ENCODE results near the gene DGKH. TPM values are rescaled to one million over a fixed set of nuclear protein-coding genes. Genes with fewer than 3 reads are reported as not detected.

DGKH gene
- total and polyA plus RNA-seq, 10 of the 15 experiments (the other 5 are each of a cell fraction or from before 2014, with no cell fraction given) = 1.3 to 15.2 (median 7.3) TPM

DNA sequence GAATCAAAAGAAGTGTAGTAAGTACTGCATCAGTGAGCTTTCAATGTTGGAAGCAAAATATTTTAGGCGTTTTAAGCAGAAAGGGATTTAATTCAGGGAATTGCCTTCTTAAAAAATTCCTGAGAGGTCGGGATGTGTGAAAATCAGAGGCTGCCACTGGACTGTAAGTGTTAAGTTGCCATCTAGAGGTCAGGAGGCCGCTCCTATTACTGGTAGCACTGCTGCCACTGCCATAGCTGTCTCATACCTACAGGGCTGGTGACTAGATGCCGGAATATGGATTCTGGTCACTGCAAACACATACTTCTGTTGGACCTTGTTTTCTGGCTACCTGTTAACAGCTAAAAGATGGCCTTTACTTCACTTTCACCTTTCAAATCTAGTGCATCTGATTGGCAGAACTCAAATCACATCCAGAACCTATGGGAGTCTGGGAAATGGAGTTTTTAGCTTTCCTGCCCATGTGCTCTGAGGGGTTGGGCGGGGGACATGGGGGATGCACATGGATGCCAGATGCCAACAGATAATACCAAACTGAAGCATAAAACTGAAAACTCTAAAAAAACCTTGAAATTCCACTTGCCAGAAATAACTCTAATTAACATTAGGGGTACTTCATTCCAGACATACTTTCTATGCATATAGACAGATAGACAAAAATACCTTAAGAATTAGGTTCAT lies 29.8 kb downstream of the DGKH start:
- H2AFZ ChIP-seq (ENCODE audit: control insufficient read depth, low read depth, low read length) = no peak overlapping the region
- no peaks in the 10 kb centered on the region for H4K20me1 ChIP-seq (ENCODE audit: control insufficient read depth, insufficient read depth)
- no peaks in the 10 kb centered on the region for H3K27me3 ChIP-seq (replicated peaks in 1 of 2; ENCODE audit: control insufficient read depth in 2 of 2, insufficient read depth in 2 of 2, low read length in 1 of 2)
- in situ Hi-C loops (cut with MboI) (no loop called here), intact Hi-C loops (cut with micrococcal nuclease; ENCODE audit: unreplicated experiment) (no loop called here)
- no peak overlapping the region for H3K4me2 ChIP-seq (ENCODE audit: control insufficient read depth, insufficient read depth)
- SMC1A ChIA-PET (ENCODE audit: uncharacterized antibody, unreplicated experiment) = interaction anchor here (1.1 to 1.2 kb wide), 2 partner anchors 21 to 414 kb away, joined by 3 read pairs; no protein-coding TSS in a partner anchor
- ATAC-seq (no peak), DNase-seq (ENCODE audit: low read depth, low spot score) (no peak), FAIRE-seq (no peak)
- no peaks in the 10 kb centered on the region; the same call in none of the 2 replicates for H3K79me2 ChIP-seq (ENCODE audit: control insufficient read depth, insufficient read depth, low read length)
- POLR2A ChIA-PET = no interaction called here
- H3K9me3 ChIP-seq (replicated peaks; ENCODE audit: control insufficient read depth, insufficient read depth, low read length) = no peaks in the 10 kb centered on the region; the same call in 1 of the 3 replicates
- RAD21 ChIA-PET (ENCODE audit: unreplicated experiment) = interaction anchor here (0.9 to 1.3 kb wide), 2 partner anchors 162 to 486 kb away, joined by 3 to 4 read pairs; no protein-coding TSS in a partner anchor
- H3K4me1 ChIP-seq (ENCODE audit: control insufficient read depth, insufficient read depth, low read length) = no peaks in the 10 kb centered on the region
- CTCF ChIA-PET = interaction anchor here (1.9 to 4.1 kb wide), 3 partner anchors 36 to 410 kb away, joined by 5 to 18 read pairs (median 6); no protein-coding TSS in a partner anchor
- H3K36me3 ChIP-seq (ENCODE audit: control insufficient read depth in 2 of 2, insufficient read depth in 2 of 2, low read length in 1 of 2) = no peaks in the 10 kb centered on the region; a peak in 1 of 4 replicates
- H3K4me3 ChIP-seq = no peak overlapping the region
- no peak for TF ChIP-seq EGR1 (IDR thresholded peaks at IDR 0.05; ENCODE audit: borderline replicate concordance in 1 of 2, low read depth in 2 of 2, low read length in 2 of 2)
- TF ChIP-seq SIN3A (IDR thresholded peaks at IDR 0.05; ENCODE audit: low read depth, low read length) = no peak
- no peak for TF ChIP-seq PAX5 (IDR thresholded peaks at IDR 0.05; ENCODE audit: borderline replicate concordance, low read depth, low read length)
- TF ChIP-seq TCF12 (IDR thresholded peaks at IDR 0.05; ENCODE audit: low read depth, low read length) = no peak
- TF ChIP-seq ZNF274 (IDR thresholded peaks at IDR 0.05; ENCODE audit: insufficient read depth, insufficient read length) = no peak
- no peak for TF ChIP-seq EZH2 (IDR thresholded peaks at IDR 0.05; ENCODE audit: borderline replicate concordance, control insufficient read depth, low read depth, low read length)
- TF ChIP-seq CBX3 (IDR thresholded peaks at IDR 0.05; ENCODE audit: borderline replicate concordance, low read depth) = no peak
- TF ChIP-seq SMAD1 (IDR thresholded peaks at IDR 0.05; ENCODE audit: low read depth, partially characterized antibody) = no peak
- no peak overlapping the region for H3K9ac ChIP-seq (ENCODE audit: control insufficient read depth, insufficient read depth, low read length)
- no peak overlapping the region for H3K27ac ChIP-seq (ENCODE audit: control insufficient read depth, insufficient read depth)
- 88% methylated on average over 5 of the region's 5 CpGs for WGBS (ENCODE audit: insufficient coverage, insufficient replicate concordance, low lambda C conversion rate, missing lambda C conversion rate)
- no TSS peak for BruUV-seq (replicated peaks)
